ENCODE results near the gene PRSS3.
"Not testable (repeated sequence)": the region's sequence is repeated elsewhere in the genome, so short reads cannot be mapped to it uniquely, and the experiment has no call there.

PRSS3 gene

GRCh38 chr9:33818167-33818846 is 22.9 kb downstream of the PRSS3 start:
- Histone ChIP-seq H3K9me3 (ENCODE audit: control insufficient read depth, insufficient read depth, low read length) (no peaks in the 10 kb centered on the region), H3K4me1 (ENCODE audit: insufficient read depth, low read length) (0 out of 2 replicates have a peak, but pooled peaks cover 3% of the 10 kb centered on the region), H3K9ac (ENCODE audit: low read depth, low read length) (peak overlapping the region; percentile 97), H3K36me3 (ENCODE audit: insufficient read depth, low read length) (no peaks in the 10 kb centered on the region)

GRCh38 chr9:33818847-33819500 is 23.6 kb downstream of the PRSS3 start:
- H3K9ac ChIP-seq (ENCODE audit: low read depth, low read length) = peak overlapping the region; percentile 97
- no peaks in the 10 kb centered on the region for H3K9me3 ChIP-seq (ENCODE audit: control insufficient read depth, insufficient read depth, low read length)
- H3K4me1 ChIP-seq (ENCODE audit: insufficient read depth, low read length) = 0 out of 2 replicates have a peak, but pooled peaks cover 3% of the 10 kb centered on the region
- no peaks in the 10 kb centered on the region for H3K36me3 ChIP-seq (ENCODE audit: insufficient read depth, low read length)

GRCh38 chr9:33820231-33820745 is 24.9 kb downstream of the PRSS3 start:
- no peak overlapping the region for H3K9ac ChIP-seq (ENCODE audit: low read depth, low read length)

GRCh38 chr9:33823801-33824200 is 28.4 kb downstream of the PRSS3 start:
- Histone ChIP-seq H3K4me1 (ENCODE audit: insufficient read depth, low read length) (0 out of 2 replicates have a peak, but pooled peaks cover 3% of the 10 kb centered on the region), H3K36me3 (ENCODE audit: insufficient read depth, low read length) (no peaks in the 10 kb centered on the region), H3K9ac (ENCODE audit: low read depth, low read length) (no peak overlapping the region), H3K9me3 (ENCODE audit: control insufficient read depth, insufficient read depth, low read length) (no peaks in the 10 kb centered on the region)

More at GRCh38 chr9:33820231-33820745, 24.9 kb downstream of the PRSS3 start:
- 0 out of 2 replicates have a peak, but pooled peaks cover 3% of the 10 kb centered on the region for H3K4me1 ChIP-seq (ENCODE audit: insufficient read depth, low read length)
- H3K36me3 ChIP-seq (ENCODE audit: insufficient read depth, low read length) = no peaks in the 10 kb centered on the region
- H3K9me3 ChIP-seq (ENCODE audit: control insufficient read depth, insufficient read depth, low read length) = no peaks in the 10 kb centered on the region

GRCh38 chr9:33827285-33827684 is 31.9 kb downstream of the PRSS3 start:
- H3K9ac ChIP-seq (ENCODE audit: low read depth, low read length); H3K9me3 ChIP-seq (ENCODE audit: control insufficient read depth, insufficient read depth, low read length); H3K36me3 ChIP-seq (ENCODE audit: insufficient read depth, low read length); H3K4me1 ChIP-seq (ENCODE audit: insufficient read depth, low read length): not testable (repeated sequence)

GRCh38 chr9:33829641-33830230 is 34.4 kb downstream of the PRSS3 start:
- H3K9me3 ChIP-seq (ENCODE audit: control insufficient read depth, insufficient read depth, low read length); H3K9ac ChIP-seq (ENCODE audit: low read depth, low read length); H3K4me1 ChIP-seq (ENCODE audit: insufficient read depth, low read length); H3K36me3 ChIP-seq (ENCODE audit: insufficient read depth, low read length): not testable (repeated sequence)

- Histone ChIP-seq H3K9me3 (ENCODE audit: control insufficient read depth, insufficient read depth, low read length) (no peaks in the 10 kb centered on the region), H3K4me1 (ENCODE audit: insufficient read depth, low read length) (no peaks in the 10 kb centered on the region), H3K36me3 (ENCODE audit: insufficient read depth, low read length) (no peaks in the 10 kb centered on the region), H3K9ac (ENCODE audit: low read depth, low read length) (no peak overlapping the region)
These were observed 40.4 kb downstream of the PRSS3 start for GRCh38 chr9:33835625-33836260.

GRCh38 chr9:33836261-33836660 is 40.9 kb downstream of the PRSS3 start:
- H3K4me1 ChIP-seq (ENCODE audit: insufficient read depth, low read length); H3K9me3 ChIP-seq (ENCODE audit: control insufficient read depth, insufficient read depth, low read length); H3K9ac ChIP-seq (ENCODE audit: low read depth, low read length); H3K36me3 ChIP-seq (ENCODE audit: insufficient read depth, low read length): not testable (repeated sequence)

GRCh38 chr9:33837138-33837537 is 41.8 kb downstream of the PRSS3 start:
- no peaks in the 10 kb centered on the region for H3K36me3 ChIP-seq (ENCODE audit: insufficient read depth, low read length)
- H3K4me1 ChIP-seq (ENCODE audit: insufficient read depth, low read length) = no peaks in the 10 kb centered on the region
- no peak overlapping the region for H3K9ac ChIP-seq (ENCODE audit: low read depth, low read length)
- no peaks in the 10 kb centered on the region for H3K9me3 ChIP-seq (ENCODE audit: control insufficient read depth, insufficient read depth, low read length)

- H3K9me3 ChIP-seq (ENCODE audit: control insufficient read depth, insufficient read depth, low read length) = no peaks in the 10 kb centered on the region
- H3K4me1 ChIP-seq (ENCODE audit: insufficient read depth, low read length) = no peaks in the 10 kb centered on the region
- H3K36me3 ChIP-seq (ENCODE audit: insufficient read depth, low read length) = no peaks in the 10 kb centered on the region
These were observed 45.0 kb downstream of the PRSS3 start for GRCh38 chr9:33840381-33840780.

GRCh38 chr9:33843312-33843961 is 48.1 kb downstream of the PRSS3 start:
- no peaks in the 10 kb centered on the region for H3K36me3 ChIP-seq (ENCODE audit: insufficient read depth, low read length)
- no peaks in the 10 kb centered on the region for H3K9me3 ChIP-seq (ENCODE audit: control insufficient read depth, insufficient read depth, low read length)
- no peak overlapping the region for H3K9ac ChIP-seq (ENCODE audit: low read depth, low read length)
- no peaks in the 10 kb centered on the region for H3K4me1 ChIP-seq (ENCODE audit: insufficient read depth, low read length)

More at GRCh38 chr9:33840381-33840780, 45.0 kb downstream of the PRSS3 start:
- no peak overlapping the region for H3K9ac ChIP-seq (ENCODE audit: low read depth, low read length)

- H3K4me1 ChIP-seq (ENCODE audit: insufficient read depth, low read length) = no peaks in the 10 kb centered on the region
- H3K9me3 ChIP-seq (ENCODE audit: control insufficient read depth, insufficient read depth, low read length) = no peaks in the 10 kb centered on the region
- no peak overlapping the region for H3K9ac ChIP-seq (ENCODE audit: low read depth, low read length)
- H3K36me3 ChIP-seq (ENCODE audit: insufficient read depth, low read length) = no peaks in the 10 kb centered on the region
These were observed 50.9 kb downstream of the PRSS3 start for GRCh38 chr9:33846231-33846630.

GRCh38 chr9:33847894-33848205 is 52.5 kb downstream of the PRSS3 start:
- H3K36me3 ChIP-seq (ENCODE audit: insufficient read depth, low read length); H3K9ac ChIP-seq (ENCODE audit: low read depth, low read length); H3K9me3 ChIP-seq (ENCODE audit: control insufficient read depth, insufficient read depth, low read length); H3K4me1 ChIP-seq (ENCODE audit: insufficient read depth, low read length): not testable (repeated sequence)

Measured in ES-I3 (cell line).